Uterus (tissue), 2 donors: ENCODE measurements around the gene DRD4.

Experiments used
- POLR2A ChIP-seq, 2 donors: fragments of 450-650 bp; IDR thresholded peaks; one replicate each; pipeline ENCODE4 v1.6.1; 2016; ENCODE audit warnings: antibody characterized with exemption in 2 of 2, mild to moderate bottlenecking in 1 of 2, moderate library complexity in 1 of 2
- TF ChIP-seq, protein P1 (sequence below), 4 experiments: fragments of 200-600 bp in 2 of 4; fragments of 450-650 bp in 2 of 4; sonication (generic) in 2 of 4; IDR thresholded peaks; one replicate each; pipeline ENCODE4 v1.5.1; 2016 to 2019; ENCODE audit warnings: antibody characterized with exemption in 4 of 4, mild to moderate bottlenecking in 2 of 4, moderate library complexity in 1 of 4

DNA sequence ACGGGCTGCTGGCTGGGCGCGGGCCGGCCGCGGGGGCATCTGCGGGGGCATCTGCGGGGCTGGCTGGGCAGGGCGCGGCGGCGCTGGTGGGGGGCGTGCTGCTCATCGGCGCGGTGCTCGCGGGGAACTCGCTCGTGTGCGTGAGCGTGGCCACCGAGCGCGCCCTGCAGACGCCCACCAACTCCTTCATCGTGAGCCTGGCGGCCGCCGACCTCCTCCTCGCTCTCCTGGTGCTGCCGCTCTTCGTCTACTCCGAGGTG is 194 bp downstream of the DRD4 start:
- TF ChIP-seq, protein P1, sequence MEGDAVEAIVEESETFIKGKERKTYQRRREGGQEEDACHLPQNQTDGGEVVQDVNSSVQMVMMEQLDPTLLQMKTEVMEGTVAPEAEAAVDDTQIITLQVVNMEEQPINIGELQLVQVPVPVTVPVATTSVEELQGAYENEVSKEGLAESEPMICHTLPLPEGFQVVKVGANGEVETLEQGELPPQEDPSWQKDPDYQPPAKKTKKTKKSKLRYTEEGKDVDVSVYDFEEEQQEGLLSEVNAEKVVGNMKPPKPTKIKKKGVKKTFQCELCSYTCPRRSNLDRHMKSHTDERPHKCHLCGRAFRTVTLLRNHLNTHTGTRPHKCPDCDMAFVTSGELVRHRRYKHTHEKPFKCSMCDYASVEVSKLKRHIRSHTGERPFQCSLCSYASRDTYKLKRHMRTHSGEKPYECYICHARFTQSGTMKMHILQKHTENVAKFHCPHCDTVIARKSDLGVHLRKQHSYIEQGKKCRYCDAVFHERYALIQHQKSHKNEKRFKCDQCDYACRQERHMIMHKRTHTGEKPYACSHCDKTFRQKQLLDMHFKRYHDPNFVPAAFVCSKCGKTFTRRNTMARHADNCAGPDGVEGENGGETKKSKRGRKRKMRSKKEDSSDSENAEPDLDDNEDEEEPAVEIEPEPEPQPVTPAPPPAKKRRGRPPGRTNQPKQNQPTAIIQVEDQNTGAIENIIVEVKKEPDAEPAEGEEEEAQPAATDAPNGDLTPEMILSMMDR (IDR thresholded peaks at IDR 0.05): no peak
- no peak for TF ChIP-seq POLR2A (IDR thresholded peaks at IDR 0.05)
